ENCODE data around the gene DENND1B. TPM values are rescaled to one million over a fixed set of nuclear protein-coding genes. Genes with fewer than 3 reads are reported as not detected.

DENND1B gene
- total and polyA plus RNA-seq, 9 of the 15 experiments (the other 6 are each of a cell fraction or from before 2014, with no cell fraction given), result 2.1 to 12.1 (median 7.5) TPM

GRCh38 chr1:197745911-197746310 is 29.4 kb downstream of the DENND1B start (continued):
- no peak for TF ChIP-seq AFF4 (CRISPR knock-in tag; IDR thresholded peaks at IDR 0.05)
- TF ChIP-seq KLF13 (tag; IDR thresholded peaks at IDR 0.05; ENCODE audit: borderline replicate concordance, low read depth), result no peak
- peak; percentile 29; the same call in 1 of the 2 replicates for TF ChIP-seq MAFF (IDR thresholded peaks at IDR 0.05; ENCODE audit: low read length)
- TF ChIP-seq CTCFL (IDR thresholded peaks at IDR 0.05; ENCODE audit: borderline replicate concordance, insufficient read depth, low read depth, low read length, poor library complexity, severe bottlenecking), result no peak
- TF ChIP-seq CBFA2T3 (IDR thresholded peaks at IDR 0.05), result peak; percentile 84
- no peak for TF ChIP-seq CBFB (CRISPR knock-in tag; IDR thresholded peaks at IDR 0.05)
- peak; percentile 78 for TF ChIP-seq TCF3 (CRISPR knock-in tag; IDR thresholded peaks at IDR 0.05)
- TF ChIP-seq FOXO4 (CRISPR knock-in tag; IDR thresholded peaks at IDR 0.05), result no peak
- TF ChIP-seq ASH1L (IDR thresholded peaks at IDR 0.05; ENCODE audit: borderline replicate concordance, low read depth, partially characterized antibody), result no peak
- TF ChIP-seq NCOR1 (IDR thresholded peaks at IDR 0.05), result peak; percentile 61
- TF ChIP-seq C11orf30 (IDR thresholded peaks at IDR 0.05; ENCODE audit: low read depth), result peak; percentile 11; the same call in 1 of the 2 replicates
- TF ChIP-seq NCOA6 (IDR thresholded peaks at IDR 0.05), result no peak
- no peak for TF ChIP-seq MYC (IDR thresholded peaks at IDR 0.05; ENCODE audit: low read depth, low read length)
- no peak for TF ChIP-seq MYC (CRISPR knock-in tag; IDR thresholded peaks at IDR 0.05; ENCODE audit: borderline replicate concordance, low read depth)
- TF ChIP-seq ZNF174 (CRISPR knock-in tag; IDR thresholded peaks at IDR 0.05), result no peak
- TF ChIP-seq BDP1 (IDR thresholded peaks at IDR 0.05; ENCODE audit: insufficient read depth, insufficient read length), result no peak
- no peak for TF ChIP-seq HMGN3 (IDR thresholded peaks at IDR 0.05; ENCODE audit: borderline replicate concordance, extremely low read depth, insufficient read length, low read depth, low read length)
- no peak for TF ChIP-seq ZNF449 (CRISPR knock-in tag; IDR thresholded peaks at IDR 0.05)
- TF ChIP-seq HDAC3 (IDR thresholded peaks at IDR 0.05; ENCODE audit: borderline replicate concordance, partially characterized antibody), result no peak
